ENCODE measurements around the gene CLDN9.

CLDN9 gene

GRCh38 chr16:3020247-3020603 lies 7.5 kb downstream of the CLDN9 start, which contains the start of gene TNFRSF12A:
TNFRSF12A (plus strand) TSS chr16:3020368; CDS start chr16:3020398, 30 bp downstream.
- no peak for DNase-seq

- DNase-seq = no peak
Observed at GRCh38 chr16:3020604-3021448, 8.1 kb downstream of the CLDN9 start.

GRCh38 chr16:3021449-3022207 lies 8.9 kb downstream of the CLDN9 start:
- DNase-seq = peak; percentile 51

GRCh38 chr16:3022208-3022683 lies 9.5 kb downstream of the CLDN9 start:
- DNase-seq = peak; percentile 71

GRCh38 chr16:3022684-3023414 lies 10.1 kb downstream of the CLDN9 start:
- DNase-seq = peak; percentile 10

GRCh38 chr16:3023415-3023668 lies 10.6 kb downstream of the CLDN9 start:
- no peak for DNase-seq

- peak; percentile 96 for DNase-seq
Observed at GRCh38 chr16:3023669-3024478, 11.2 kb downstream of the CLDN9 start, which contains the start of the genes HCFC1R1 and THOC6. HCFC1R1 (minus strand) TSS chr16:3023942; CDS start chr16:3023941, 1 bp downstream. THOC6 (plus strand) TSS chr16:3024035; CDS start chr16:3024327, 292 bp downstream.

GRCh38 chr16:3025032-3026002 lies 12.6 kb downstream of the CLDN9 start:
- DNase-seq = no peak

- DNase-seq = no peak
Observed at GRCh38 chr16:3026003-3026378, 13.3 kb downstream of the CLDN9 start.

- no peak for DNase-seq
Observed at GRCh38 chr16:3026609-3027488, 14.1 kb downstream of the CLDN9 start.

GRCh38 chr16:3027489-3027795 lies 14.7 kb downstream of the CLDN9 start:
- DNase-seq = no peak

GRCh38 chr16:3027983-3028715 lies 15.4 kb downstream of the CLDN9 start:
- peak; percentile 71 for DNase-seq

GRCh38 chr16:3028716-3029319 lies 16.1 kb downstream of the CLDN9 start:
- DNase-seq = no peak

GRCh38 chr16:3029491-3030221 lies 16.9 kb downstream of the CLDN9 start:
- peak; percentile 20 for DNase-seq

- DNase-seq = no peak
Observed at GRCh38 chr16:3030222-3031212, 17.8 kb downstream of the CLDN9 start.

GRCh38 chr16:3032624-3033023 lies 19.9 kb downstream of the CLDN9 start:
- no peak for DNase-seq

All from MV-4-11 (cell line).